HG03108 (cell line): ENCODE data around the gene SIGLEC10.
A peak's percentile ranks its signal among the peaks of the same experiment; 100 is the strongest.

Source experiments
- ATAC-seq: cut with Tn5 transposase; IDR thresholded peaks from one replicate; pipeline ENCODE4 v1.9.1; 2021; ENCODE audit warnings: moderate library complexity; ENCODE audit not compliant: unreplicated experiment

SIGLEC10 gene

GRCh38 chr19:51396175-51396574 lies 21.3 kb downstream of the SIGLEC10 start:
- no peak for ATAC-seq

- ATAC-seq: peak; percentile 85
Measured at GRCh38 chr19:51394050-51394836, 23.2 kb downstream of the SIGLEC10 start.

GRCh38 chr19:51392701-51393100 lies 24.7 kb downstream of the SIGLEC10 start:
- ATAC-seq: no peak

- no peak for ATAC-seq
Measured at GRCh38 chr19:51391073-51391611, 26.3 kb downstream of the SIGLEC10 start.

GRCh38 chr19:51389143-51389542 lies 28.3 kb downstream of the SIGLEC10 start:
- ATAC-seq: no peak

- ATAC-seq: no peak
Measured at GRCh38 chr19:51387924-51388389, 29.5 kb downstream of the SIGLEC10 start, which contains the start of gene LIM2. TSS of gene LIM2 (minus strand) at chr19:51387974. CDS start at chr19:51387443, 531 bp downstream.

- ATAC-seq: no peak
Measured at GRCh38 chr19:51386882-51387520, 30.4 kb downstream of the SIGLEC10 start.

GRCh38 chr19:51382004-51382403 lies 35.4 kb downstream of the SIGLEC10 start:
- no peak for ATAC-seq

GRCh38 chr19:51380379-51380778 lies 37.1 kb downstream of the SIGLEC10 start:
- no peak for ATAC-seq

- ATAC-seq: no peak
Measured at GRCh38 chr19:51377422-51377821, 40.0 kb downstream of the SIGLEC10 start.

GRCh38 chr19:51375504-51376221 lies 41.8 kb downstream of the SIGLEC10 start:
- ATAC-seq: no peak

- no peak for ATAC-seq
Measured at GRCh38 chr19:51372649-51373504, 44.6 kb downstream of the SIGLEC10 start, which contains the start of gene NKG7. TSS of gene NKG7 (minus strand) at chr19:51372654. CDS start at chr19:51372535, 119 bp downstream.

- no peak for ATAC-seq
Measured at GRCh38 chr19:51372021-51372648, 45.3 kb downstream of the SIGLEC10 start.

GRCh38 chr19:51371186-51371690 lies 46.2 kb downstream of the SIGLEC10 start:
- ATAC-seq: no peak

GRCh38 chr19:51370230-51370629 lies 47.2 kb downstream of the SIGLEC10 start:
- no peak for ATAC-seq

- ATAC-seq: no peak
Measured at GRCh38 chr19:51368366-51369282, 48.8 kb downstream of the SIGLEC10 start, which contains the start of gene CLDND2. TSS of gene CLDND2 (minus strand) at chr19:51369003. CDS start at chr19:51368577, 426 bp downstream.

GRCh38 chr19:51367565-51368365 lies 49.7 kb downstream of the SIGLEC10 start:
- ATAC-seq: peak; percentile 70

GRCh38 chr19:51367255-51367564 lies 50.2 kb downstream of the SIGLEC10 start:
- peak; percentile 4 for ATAC-seq
